Mononuclear cell (primary cell): ENCODE results near the gene CCNB1. TPM values are rescaled to one million over a fixed set of nuclear protein-coding genes. Genes with fewer than 3 reads are reported as not detected.
A peak's percentile ranks its signal among the peaks of the same experiment; 100 is the strongest.
"Not testable (repeated sequence)": the region's sequence is repeated elsewhere in the genome, so short reads cannot be mapped to it uniquely, and the experiment has no call there.

ENCODE experiments used
- H3K27me3 ChIP-seq: 2 replicates; pipeline ENCODE4 v1.6.0; 2011; ENCODE audit warnings: low read length, control low read depth; ENCODE audit not compliant: insufficient read depth
- H3K4me1 ChIP-seq: 2 replicates; pipeline ENCODE4 v1.5.1; 2011; ENCODE audit warnings: mild to moderate bottlenecking, low read length, control low read depth; ENCODE audit not compliant: insufficient read depth
- H3K4me3 ChIP-seq: 2 replicates; pipeline ENCODE4 v1.5.1; 2011; ENCODE audit warnings: mild to moderate bottlenecking, low read length, moderate library complexity
- H3K9me3 ChIP-seq: 2 replicates; pipeline ENCODE4 v1.5.1; 2011; ENCODE audit warnings: low read depth, mild to moderate bottlenecking, control low read depth, low read length
- total RNA-seq: library from RNA; depleted of rRNA; stranded (reverse); fragments of >200 nt; gene quantifications from one replicate; pipeline ENCODE4 v1.2.3, GENCODE V29; 2012

CCNB1 gene
- total RNA-seq, 1 donor, result 5.6 TPM

- H3K4me3 ChIP-seq, result no peak overlapping the region
- no peaks in the 10 kb centered on the region for H3K27me3 ChIP-seq
- no peaks in the 10 kb centered on the region for H3K9me3 ChIP-seq
- no peaks in the 10 kb centered on the region for H3K4me1 ChIP-seq
Measured at GRCh38 chr5:69158039-69158438, 8.9 kb upstream of the CCNB1 start.

GRCh38 chr5:69160651-69161050 lies 6.3 kb upstream of the CCNB1 start:
- Histone ChIP-seq H3K4me3 (no peak overlapping the region), H3K9me3 (no peaks in the 10 kb centered on the region), H3K27me3 (no peaks in the 10 kb centered on the region), H3K4me1 (no peaks in the 10 kb centered on the region)

GRCh38 chr5:69167493-69167855 lies 524 bp downstream of the CCNB1 start:
- Histone ChIP-seq H3K27me3 (no peaks in the 10 kb centered on the region), H3K4me3 (peak overlapping the region; percentile 66), H3K4me1 (peaks cover 19% of the 10 kb centered on the region), H3K9me3 (no peaks in the 10 kb centered on the region)

- Histone ChIP-seq H3K4me1 (peaks cover 19% of the 10 kb centered on the region), H3K4me3 (peak overlapping the region; percentile 66), H3K27me3 (no peaks in the 10 kb centered on the region), H3K9me3 (no peaks in the 10 kb centered on the region)
Measured at GRCh38 chr5:69167929-69168328, 979 bp downstream of the CCNB1 start.

GRCh38 chr5:69170495-69170894 lies 3.5 kb downstream of the CCNB1 start:
- H3K9me3 ChIP-seq, result no peaks in the 10 kb centered on the region
- H3K27me3 ChIP-seq, result no peaks in the 10 kb centered on the region
- no peak overlapping the region for H3K4me3 ChIP-seq
- peaks cover 19% of the 10 kb centered on the region for H3K4me1 ChIP-seq

GRCh38 chr5:69170969-69171368 lies 4.0 kb downstream of the CCNB1 start:
- Histone ChIP-seq H3K9me3 (no peaks in the 10 kb centered on the region), H3K27me3 (no peaks in the 10 kb centered on the region), H3K4me3 (no peak overlapping the region), H3K4me1 (peaks cover 19% of the 10 kb centered on the region)

- not testable (repeated sequence) for H3K4me1 ChIP-seq, H3K27me3 ChIP-seq, H3K9me3 ChIP-seq, H3K4me3 ChIP-seq
Measured at GRCh38 chr5:69181659-69182293, 14.8 kb downstream of the CCNB1 start.

- Histone ChIP-seq H3K9me3 (no peaks in the 10 kb centered on the region), H3K4me3 (no peak overlapping the region), H3K4me1 (peaks cover 8% of the 10 kb centered on the region), H3K27me3 (no peaks in the 10 kb centered on the region)
Measured at GRCh38 chr5:69184621-69185020, 17.7 kb downstream of the CCNB1 start.

GRCh38 chr5:69187342-69187741 lies 20.4 kb downstream of the CCNB1 start:
- H3K27me3 ChIP-seq, result no peaks in the 10 kb centered on the region
- no peak overlapping the region for H3K4me3 ChIP-seq
- H3K9me3 ChIP-seq, result no peaks in the 10 kb centered on the region
- H3K4me1 ChIP-seq, result peaks cover 17% of the 10 kb centered on the region

GRCh38 chr5:69188811-69189161 lies 21.8 kb downstream of the CCNB1 start:
- Histone ChIP-seq H3K4me3 (peak overlapping the region; percentile 96), H3K9me3 (no peaks in the 10 kb centered on the region), H3K4me1 (peaks cover 17% of the 10 kb centered on the region)

GRCh38 chr5:69189162-69190086 lies 22.5 kb downstream of the CCNB1 start, which contains the start of gene CENPH:
Gene CENPH (plus strand): TSS chr5:69189583. CDS start chr5:69189635, 52 bp downstream.
- Histone ChIP-seq H3K4me3 (peak within 1 kb of the TSS; percentile 96), H3K9me3 (no peaks in the 10 kb centered on the region), H3K27me3 (no peaks in the 10 kb centered on the region), H3K4me1 (peaks cover 17% of the 10 kb centered on the region)

More at GRCh38 chr5:69188811-69189161, 21.8 kb downstream of the CCNB1 start:
- no peaks in the 10 kb centered on the region for H3K27me3 ChIP-seq

GRCh38 chr5:69202497-69202896 lies 35.5 kb downstream of the CCNB1 start:
- Histone ChIP-seq H3K4me1 (peaks cover 11% of the 10 kb centered on the region), H3K9me3 (no peaks in the 10 kb centered on the region), H3K4me3 (no peak overlapping the region), H3K27me3 (no peaks in the 10 kb centered on the region)

GRCh38 chr5:69206528-69207190 lies 39.7 kb downstream of the CCNB1 start:
- H3K9me3 ChIP-seq, result no peaks in the 10 kb centered on the region
- no peaks in the 10 kb centered on the region for H3K27me3 ChIP-seq
- H3K4me3 ChIP-seq, result no peak overlapping the region
- peaks cover 4% of the 10 kb centered on the region for H3K4me1 ChIP-seq

GRCh38 chr5:69209602-69210001 lies 42.7 kb downstream of the CCNB1 start:
- H3K4me1 ChIP-seq, result no peaks in the 10 kb centered on the region
- H3K4me3 ChIP-seq, result no peak overlapping the region
- H3K9me3 ChIP-seq, result no peaks in the 10 kb centered on the region
- H3K27me3 ChIP-seq, result no peaks in the 10 kb centered on the region

- H3K27me3 ChIP-seq, result no peaks in the 10 kb centered on the region
- no peak overlapping the region for H3K4me3 ChIP-seq
- no peaks in the 10 kb centered on the region for H3K9me3 ChIP-seq
- H3K4me1 ChIP-seq, result no peaks in the 10 kb centered on the region
Measured at GRCh38 chr5:69211200-69211599, 44.2 kb downstream of the CCNB1 start.
